Activated CD4-positive, alpha-beta T cell treated with anti-CD3 and anti-CD28 coated beads, Interleukin-2, Interleukin-6, amounts not matched to agents 100 ng/mL and 50 ng/mL, durations not matched to agents 16 hours and 8 hours (primary cell): ENCODE results near the gene SAMD8.
A peak's percentile ranks its signal among the peaks of the same experiment; 100 is the strongest.
"Not testable (repeated sequence)": the region's sequence is repeated elsewhere in the genome, so short reads cannot be mapped to it uniquely, and the experiment has no call there.

Source experiments
- DNase-seq: peaks from one replicate; pipeline ENCODE4 v3.0.0-alpha.2; 2020

Gene SAMD8

DNA sequence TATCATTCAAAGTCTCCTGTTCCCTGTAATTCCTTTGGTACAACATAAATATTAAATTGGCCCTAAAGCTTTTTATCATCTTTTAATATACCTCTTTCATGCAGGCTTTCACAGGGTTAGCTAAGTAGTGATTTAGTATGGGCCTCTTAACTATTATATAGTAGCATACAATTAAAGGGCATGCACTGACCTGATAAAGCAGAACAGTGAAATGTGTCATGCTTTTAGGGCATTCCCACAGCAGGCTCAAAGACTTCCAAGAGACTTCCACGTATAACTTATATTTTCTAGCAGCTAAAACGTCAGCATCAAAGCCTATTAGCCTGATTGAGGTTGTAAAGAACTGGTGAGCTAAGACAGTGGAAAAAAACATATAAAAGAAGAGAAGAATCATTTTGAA is 35.3 kb downstream of the SAMD8 start:
- DNase-seq: no peak

DNA sequence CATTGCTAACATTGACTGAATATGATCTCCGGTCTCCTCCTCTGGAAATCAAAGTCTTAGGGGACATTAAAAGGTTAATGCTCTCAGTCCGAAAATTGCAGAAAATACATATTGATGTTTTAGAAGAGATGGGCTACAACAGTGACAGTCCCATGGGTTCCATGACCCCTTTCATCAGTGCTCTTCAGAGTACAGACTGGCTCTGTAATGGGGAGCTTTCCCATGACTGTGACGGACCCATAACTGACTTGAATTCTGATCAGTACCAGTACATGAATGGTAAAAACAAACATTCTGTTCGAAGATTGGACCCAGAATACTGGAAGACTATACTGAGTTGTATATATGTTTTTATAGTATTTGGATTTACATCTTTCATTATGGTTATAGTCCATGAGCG is 39.2 kb downstream of the SAMD8 start:
- no peak for DNase-seq

DNA sequence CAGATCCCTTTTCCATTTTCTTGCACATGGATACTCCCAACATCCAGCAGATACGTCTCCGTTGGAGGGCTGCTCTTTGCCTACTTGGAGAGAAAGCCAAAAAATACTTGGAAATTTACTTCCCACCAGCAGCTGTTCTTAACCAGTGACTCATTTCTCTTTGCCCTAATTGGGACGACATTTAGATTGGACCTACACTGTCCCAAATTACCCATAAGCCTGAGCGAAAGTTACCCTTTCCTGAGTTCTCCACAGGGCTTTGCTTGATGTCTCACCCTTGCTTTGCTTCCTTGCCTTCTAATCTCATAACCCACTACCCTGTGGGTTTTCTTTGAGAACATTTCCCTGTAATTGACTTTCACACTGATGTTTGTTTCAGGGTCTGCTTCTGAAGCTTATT is 48.1 kb downstream of the SAMD8 start:
- DNase-seq: no peak

DNA sequence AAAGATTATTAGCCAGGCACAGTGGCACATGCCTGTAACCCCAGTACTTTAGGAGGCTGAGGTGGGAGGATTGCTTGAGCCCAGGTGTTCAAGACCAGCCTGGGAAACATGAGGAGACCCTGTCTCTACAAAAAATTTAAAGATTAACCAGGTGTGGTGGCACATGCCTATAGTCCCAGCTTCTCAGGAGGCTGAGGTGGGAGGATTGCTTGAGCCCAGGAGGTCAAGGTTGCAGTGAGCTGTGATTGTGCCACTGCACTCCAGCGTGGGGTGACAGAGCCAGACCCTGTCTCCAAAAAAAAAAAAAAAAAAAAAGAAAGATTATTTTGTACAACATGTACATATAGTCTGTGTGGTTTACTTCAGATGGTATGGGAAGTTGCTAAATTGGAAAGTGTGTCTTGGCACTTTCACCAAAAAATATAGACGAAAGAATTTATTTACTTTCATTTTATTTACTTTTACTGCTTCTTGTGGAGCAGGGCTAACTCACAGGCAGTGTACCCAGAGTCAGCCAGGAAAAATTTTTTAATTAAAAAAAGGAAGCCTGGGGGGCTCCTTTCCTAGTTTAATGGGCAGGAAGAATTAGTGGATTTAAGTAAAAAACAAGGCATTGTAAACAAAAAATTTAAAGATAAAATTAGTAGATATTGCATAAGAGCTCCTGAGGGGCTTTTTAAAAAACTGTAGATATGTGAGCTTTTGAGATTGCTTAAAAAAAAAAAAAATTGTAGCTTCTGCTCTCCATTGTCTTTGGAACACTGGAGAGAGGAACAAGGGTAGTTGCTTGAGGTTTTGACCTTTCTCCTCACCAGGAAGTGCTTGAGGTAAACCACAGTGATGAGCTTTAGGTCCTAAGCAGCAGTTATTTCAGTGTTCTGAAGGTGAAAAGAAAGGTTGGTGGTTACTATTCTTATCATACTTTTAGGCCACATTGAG is 54.5 kb downstream of the SAMD8 start:
- peak; percentile 71 for DNase-seq

DNA sequence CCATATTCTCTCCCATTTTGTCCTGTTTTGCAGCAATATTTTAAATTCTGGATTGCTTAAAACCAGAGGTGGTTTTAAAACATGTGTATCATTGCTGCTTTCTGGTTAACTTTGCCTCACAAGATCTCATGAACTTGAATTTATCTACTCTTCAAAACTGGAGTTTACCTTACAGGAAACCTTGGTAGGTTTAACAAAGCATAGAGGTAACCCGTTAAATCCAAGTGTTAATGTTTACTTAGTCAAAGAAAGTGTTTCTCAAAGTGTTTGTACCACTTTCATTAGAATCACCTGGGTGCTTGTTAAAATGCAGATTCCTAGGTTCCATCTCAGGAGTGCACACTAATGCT is 55.1 kb downstream of the SAMD8 start:
- DNase-seq: no peak

DNA sequence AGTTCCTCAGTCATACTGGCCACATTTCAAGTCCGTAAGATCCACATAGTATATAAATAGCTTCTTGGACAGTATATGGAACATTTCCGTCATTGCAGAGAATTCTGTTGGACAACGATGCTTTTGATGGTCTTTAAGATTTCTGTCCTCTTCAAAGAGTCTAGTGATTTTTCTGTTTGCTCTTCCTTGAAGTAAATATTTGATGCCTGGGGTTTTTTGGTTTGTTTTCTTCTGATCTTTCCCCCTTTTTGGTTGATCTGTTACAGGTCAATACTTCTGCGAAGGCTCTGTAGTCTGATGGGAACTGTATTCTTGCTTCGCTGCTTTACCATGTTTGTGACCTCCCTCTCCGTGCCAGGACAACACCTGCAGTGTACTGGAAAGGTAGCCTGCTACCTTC is 56.8 kb downstream of the SAMD8 start:
- DNase-seq: no peak

DNA sequence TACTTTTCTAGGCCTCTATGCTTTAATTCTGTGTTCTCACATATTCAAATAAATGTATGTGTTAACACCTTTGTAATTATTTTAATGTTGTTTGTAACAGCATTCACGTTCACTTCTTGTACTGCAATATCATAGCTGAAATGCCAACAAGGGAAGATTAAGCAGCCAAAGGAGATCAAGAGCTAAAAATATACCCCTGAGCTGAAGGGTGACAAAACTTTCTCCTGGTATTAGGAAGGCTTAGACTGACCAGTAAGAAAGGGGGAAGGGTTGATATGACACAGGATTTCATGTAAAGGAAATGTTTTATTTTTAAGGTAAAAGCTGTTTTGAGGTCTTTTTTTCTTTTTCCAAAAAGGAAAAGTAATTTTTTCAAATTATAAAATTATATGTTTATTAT is 58.8 kb downstream of the SAMD8 start:
- DNase-seq: no peak

DNA sequence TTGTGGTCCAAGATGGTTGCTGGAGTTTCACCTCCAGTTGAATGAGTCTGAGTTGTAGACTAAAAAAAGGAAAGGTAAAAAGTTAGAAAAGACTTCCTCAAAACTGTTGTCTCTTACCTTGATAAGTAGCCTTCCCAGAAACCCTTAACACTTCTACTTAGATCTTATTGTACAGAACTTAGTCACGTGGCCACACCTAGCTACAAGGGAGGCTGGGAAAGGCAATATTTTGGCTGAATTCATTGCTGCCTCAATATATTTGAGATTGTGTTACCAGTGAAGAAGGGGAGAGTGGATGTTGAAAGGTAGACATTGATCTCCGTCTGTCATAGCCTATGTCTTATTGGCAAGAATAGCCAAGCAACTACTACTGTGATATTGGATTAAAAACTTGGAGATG is 63.6 kb downstream of the SAMD8 start:
- DNase-seq: no peak

DNA sequence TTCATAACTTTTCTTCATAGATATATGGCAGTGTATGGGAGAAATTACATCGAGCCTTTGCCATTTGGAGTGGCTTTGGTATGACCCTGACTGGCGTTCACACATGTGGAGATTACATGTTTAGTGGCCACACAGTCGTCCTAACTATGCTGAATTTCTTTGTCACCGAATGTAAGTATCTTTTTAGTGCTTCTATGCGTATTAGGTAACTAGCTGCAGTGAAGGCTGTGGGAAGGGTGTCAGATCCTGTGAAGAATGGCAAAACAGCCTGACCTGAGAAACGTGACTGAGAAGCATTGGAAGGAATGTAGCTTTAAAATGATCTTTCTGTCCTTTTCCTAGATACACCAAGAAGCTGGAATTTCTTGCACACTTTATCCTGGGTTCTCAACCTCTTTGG is 64.6 kb downstream of the SAMD8 start:
- no peak for DNase-seq

DNA sequence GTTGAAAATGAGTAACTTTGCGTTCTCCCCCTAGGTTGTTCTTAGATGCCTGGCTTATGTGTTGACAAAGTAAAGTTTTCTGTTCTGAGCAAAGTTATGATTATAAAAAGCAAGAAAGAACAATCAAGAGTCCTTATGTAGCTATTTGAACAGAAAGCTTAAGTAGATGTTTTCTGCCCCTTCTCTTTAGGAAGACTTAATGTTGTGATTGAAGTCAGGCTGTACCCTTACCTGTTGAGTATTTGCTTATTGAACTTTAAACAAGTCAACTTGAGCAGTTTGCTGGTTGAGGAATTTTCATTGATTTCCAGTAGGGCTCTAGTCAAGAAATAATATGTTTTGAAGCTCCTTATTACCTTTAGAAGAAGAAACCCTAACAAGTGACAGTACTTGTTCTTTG is 65.3 kb downstream of the SAMD8 start:
- no peak for DNase-seq

DNA sequence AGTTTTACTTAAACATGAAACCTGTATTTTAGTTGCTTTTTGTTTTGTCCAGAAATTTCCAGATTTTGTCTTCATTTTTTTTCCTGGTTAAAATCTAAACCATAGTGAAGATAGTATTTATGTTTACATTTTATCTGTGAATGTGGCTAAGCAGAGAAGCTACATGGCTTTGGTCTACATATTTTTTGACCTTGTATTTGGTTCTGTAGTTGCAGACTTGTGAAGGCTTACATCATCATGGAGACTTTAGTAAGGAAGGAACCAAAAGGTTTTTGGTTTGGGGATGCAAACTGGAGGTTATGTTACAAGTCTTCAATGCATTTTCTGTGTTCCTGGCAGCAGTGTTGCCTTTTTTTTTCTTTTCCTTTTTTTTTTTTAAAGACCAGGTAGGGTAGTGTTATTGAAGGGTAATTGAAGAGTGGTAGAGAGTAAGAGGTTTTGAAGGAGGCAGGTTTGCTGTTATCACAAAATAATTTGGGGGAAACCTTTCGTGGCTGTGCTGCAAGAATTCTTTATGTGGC is 68.3 kb downstream of the SAMD8 start:
- no peak for DNase-seq

DNA sequence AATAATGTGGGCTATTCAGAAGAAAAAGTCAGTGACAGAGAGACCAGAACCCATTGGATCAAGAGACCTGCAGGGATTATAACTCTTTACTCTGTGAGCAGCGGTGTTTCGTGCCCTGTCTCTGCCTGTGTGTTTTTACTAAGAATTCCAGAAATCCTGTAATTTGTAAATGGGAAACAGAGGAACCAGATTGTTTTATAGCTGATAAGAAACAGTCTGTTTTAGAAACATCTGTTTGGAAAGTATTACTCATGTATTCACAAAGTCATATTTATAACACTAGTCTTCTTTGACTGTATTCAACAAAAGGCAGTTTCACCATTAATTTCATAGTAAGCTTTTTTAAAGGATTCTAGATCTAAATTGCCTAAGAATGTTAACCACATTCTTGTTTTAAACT is 69.1 kb downstream of the SAMD8 start:
- DNase-seq: no peak

DNA sequence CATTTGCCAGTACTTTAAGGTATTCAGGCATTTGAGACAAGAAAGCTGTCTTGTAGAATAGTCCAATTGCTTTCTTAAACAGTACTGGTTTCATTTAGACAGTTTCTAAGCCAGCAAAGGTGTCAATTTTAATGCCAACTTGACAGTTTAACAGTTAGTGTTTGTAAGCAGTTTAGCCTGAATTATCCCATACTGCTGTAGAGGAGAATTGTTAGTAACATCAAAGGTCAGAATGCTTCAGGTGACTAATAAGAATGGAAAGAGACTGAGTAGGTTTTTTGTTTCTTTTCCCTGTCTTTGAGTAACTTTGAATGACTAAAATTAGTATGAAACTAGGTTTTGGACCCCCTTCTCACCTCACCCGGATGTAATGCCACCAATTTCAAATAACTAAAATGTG is 69.6 kb downstream of the SAMD8 start:
- DNase-seq: peak; percentile 21

DNA sequence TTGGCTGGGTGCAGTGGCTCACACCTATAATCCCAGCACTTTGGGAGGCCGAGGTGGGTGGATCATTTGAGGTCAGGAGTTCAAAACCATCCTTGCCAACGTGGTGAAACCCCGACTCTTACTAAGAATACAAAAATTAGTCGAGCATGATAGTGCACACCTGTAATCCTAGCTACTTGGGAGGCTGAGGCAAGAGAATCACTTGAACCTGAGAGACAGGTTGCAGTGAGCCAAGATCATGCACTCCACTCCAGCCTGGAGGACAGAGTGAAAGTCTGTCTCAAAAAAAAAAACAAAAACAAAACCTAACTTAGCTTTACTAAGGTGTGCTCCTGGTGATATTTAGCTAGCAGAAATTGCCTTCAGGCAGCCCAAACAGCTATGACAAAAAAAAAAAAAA is 74.9 kb downstream of the SAMD8 start:
- no peak for DNase-seq

DNA sequence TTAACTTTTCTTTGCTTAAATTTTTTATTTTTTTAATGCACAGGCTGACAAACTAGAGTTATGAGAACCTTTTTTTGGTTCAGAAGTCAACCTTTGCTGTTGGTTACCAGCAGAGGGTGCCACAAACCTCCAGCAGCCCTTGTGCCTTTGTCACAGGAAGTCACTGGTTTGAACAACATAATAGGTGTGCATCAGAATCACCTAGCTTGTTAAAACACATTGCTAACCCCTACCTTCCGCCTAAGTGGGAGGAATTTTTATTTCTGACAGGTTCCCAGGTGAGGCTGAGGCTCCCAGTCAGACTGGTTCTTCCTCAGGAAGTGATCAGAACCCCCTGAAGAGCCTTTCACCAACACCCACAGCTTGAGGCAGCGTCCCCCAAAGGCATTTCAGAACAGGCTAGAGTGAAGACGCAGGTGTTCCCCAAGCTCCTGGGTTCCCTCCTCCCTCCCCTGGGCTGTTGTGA is 76.5 kb downstream of the SAMD8 start:
- peak; percentile 72 for DNase-seq

DNA sequence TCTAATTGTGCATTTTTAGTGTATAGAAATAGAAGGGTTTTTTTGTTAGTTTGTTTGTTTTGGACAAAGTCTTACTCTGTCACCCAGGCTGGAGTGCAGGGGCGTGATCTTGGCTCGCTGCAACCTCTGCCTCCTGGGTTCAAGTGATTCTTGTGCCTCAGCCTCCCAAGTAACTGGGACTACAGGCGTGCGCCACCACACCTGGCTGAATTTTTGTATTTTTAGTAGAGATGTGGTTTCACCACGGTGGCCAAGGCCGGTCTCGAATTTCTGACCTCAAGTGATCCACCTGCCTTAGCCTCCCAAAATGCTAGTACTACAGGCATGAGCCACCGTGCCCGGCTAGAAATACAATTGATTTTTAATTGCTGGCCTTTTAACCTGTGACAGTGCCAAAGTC is 77.1 kb downstream of the SAMD8 start:
- not testable (repeated sequence) for DNase-seq

DNA sequence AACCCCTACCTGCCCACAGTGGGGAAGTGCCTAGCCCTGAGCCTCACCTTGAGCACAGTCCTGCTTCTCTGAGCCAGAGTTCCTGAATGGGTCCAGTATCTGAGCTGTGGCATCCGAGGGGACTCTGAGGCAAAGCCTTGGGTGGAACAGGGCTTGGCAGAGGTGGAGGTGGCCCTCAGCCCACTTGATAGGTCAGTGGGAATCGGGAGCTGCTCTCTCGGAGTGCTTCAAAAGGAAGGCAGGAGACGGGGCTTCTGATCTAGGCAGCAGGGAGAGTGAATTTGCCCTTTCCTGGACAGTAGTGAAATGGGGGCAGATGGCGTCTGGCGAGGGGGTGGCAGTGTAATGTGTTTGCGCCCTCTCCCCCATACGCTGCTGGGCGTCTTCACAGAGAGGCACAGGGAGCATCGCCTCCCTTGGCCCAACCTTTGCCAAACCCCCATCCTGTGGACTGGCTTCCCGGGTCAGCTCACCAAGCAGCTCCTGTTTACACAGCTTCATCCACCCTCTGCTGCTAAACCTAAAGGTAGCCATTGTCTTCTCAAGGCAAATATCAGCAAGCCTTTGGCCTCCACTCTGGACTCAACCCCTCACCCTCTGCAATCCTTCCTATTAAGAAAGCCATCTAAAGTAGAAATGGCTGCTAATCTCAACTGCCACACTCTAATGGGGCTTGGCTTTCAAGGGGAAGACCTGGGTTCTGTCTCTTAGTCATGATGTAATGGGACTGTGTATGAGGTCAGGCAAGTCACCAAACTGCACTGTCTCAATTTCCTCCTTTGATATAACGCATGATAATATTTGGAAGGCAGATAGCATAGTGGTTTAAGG is 78.0 kb downstream of the SAMD8 start:
- DNase-seq: no peak

DNA sequence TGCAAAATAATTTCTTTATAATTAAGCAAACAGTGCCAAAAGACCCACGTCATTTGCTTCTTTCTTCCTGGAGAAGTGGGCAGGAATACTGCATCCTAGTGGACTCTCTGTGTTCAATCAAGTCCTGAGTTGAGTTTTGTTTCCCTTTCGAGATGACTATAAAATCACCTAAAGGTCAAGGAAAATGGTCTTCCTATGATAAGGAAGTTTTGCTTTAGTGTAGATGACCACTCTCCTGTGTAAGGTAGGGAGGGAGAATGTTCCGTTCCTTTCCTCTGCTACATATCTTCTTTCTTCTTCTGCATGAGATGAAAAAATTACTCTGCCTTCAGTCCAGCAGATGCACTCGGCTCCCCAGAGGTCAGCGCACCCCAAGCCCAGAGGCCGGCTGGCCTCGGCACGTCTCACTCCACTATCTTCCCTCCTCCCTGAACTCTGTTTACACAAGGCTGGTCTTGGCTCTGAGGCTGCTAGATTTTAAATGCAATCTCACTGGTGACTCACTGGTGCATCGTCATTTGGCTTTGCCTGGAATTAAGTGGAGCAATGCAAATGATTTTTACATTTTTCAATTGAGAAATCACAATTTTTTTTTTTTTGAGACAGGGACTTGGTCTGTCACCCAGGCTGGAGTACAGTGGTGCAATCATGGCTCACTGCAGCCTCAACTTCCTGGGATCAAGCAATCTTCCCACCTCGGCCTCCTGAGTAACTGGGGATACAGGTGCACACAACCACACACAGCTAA is 80.5 kb downstream of the SAMD8 start:
- no peak for DNase-seq

DNA sequence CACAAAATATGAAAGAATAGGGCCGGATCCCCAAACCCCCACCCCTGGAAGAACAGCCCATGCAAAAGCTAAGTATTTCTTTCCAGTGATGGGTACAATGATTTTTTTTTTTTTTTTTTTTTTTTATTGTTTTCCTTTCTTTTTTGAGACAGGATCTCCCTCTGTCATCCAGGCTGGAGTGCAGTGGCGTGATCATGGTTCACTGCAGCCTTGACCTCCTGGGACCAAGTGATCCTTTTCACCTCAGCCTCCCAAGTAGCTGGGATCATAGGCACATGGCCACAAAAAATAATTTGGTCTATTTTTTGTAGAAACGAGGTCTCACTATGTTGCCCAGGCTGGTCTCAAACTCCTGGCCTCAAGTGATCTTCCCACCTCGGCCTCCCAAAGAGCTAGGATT is 83.2 kb downstream of the SAMD8 start:
- DNase-seq: not testable (repeated sequence)

DNA sequence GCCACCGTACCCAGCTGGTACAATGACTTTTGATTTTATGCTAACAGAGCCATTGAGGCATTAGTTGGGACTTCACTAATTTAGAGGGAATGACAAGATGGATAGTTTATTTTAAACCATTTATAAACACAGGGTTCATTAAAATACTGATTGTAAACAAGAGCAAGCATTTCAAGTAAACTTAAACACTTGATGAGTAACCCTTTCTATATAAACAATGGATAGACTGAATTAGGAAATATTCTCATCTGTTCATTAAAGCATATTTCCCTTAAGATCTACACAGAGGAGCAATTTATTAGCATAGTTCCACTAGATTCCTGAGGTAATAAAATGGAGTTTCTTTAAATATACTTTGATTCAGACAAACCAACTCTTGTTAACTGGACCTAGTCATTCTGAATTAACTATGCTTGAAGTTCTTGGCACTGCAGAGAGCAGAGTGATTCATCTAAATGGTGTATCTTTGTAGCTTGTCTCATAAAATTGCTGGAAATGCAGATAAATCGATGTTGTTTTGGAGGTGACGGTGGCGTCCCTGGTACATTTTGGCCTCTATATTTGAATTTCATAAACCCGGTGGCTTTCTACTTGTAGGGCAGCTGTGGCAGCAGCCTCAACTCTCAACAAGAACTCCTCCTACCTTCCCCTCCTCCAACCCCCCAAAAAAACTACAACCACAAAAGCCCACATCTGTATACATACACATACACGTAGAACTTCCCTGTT is 83.7 kb downstream of the SAMD8 start:
- no peak for DNase-seq

DNA sequence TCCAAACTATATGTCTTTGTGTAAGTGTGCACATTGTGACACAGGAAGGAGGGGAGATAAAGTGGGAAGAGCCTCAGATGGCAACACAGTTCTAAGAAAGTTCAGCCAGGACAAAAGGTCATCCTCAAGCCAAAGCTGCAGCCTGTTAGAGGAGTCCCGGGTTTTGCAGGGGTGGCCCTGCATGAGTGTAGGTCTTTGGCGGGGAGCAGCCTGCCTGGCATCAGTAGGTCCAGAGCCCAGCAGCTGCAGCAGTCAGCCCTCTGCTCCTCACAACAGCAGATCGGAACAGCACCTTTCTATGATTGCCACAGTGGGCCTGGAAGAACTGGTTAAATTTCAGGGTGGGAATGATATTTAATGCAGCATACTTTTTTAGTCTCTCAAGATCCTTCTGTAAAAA is 85.6 kb downstream of the SAMD8 start:
- DNase-seq: no peak

DNA sequence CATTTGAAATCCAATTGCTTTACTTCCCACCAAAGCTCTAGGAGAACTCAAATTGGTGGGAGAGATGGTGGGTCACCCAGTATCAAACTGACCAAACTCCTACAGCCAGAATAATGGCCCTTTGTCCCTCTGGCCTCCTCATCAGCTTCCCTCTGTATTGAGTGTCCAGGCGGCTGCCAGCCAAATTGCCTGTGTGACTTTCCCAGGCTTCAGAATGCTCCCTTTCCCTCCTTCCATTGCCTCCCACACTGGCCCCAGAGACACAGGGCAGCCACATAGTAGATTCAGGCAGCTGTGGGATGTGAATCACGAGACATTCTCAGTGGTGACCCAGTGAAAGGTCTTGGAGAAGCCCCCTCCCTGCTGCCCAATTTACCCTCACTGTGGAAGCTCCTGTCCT is 86.5 kb downstream of the SAMD8 start:
- no peak for DNase-seq
